GM21528 (cell line): ENCODE results near the gene TRAF2.
"Not testable (repeated sequence)": the region's sequence is repeated elsewhere in the genome, so short reads cannot be mapped to it uniquely, and the experiment has no call there.

Experiments
- ATAC-seq: cut with Tn5 transposase; IDR thresholded peaks from one replicate; pipeline ENCODE4 v1.9.1; 2021; ENCODE audit warnings: mild to moderate bottlenecking, moderate library complexity; ENCODE audit not compliant: unreplicated experiment, low FRiP score

Gene TRAF2, protein sequence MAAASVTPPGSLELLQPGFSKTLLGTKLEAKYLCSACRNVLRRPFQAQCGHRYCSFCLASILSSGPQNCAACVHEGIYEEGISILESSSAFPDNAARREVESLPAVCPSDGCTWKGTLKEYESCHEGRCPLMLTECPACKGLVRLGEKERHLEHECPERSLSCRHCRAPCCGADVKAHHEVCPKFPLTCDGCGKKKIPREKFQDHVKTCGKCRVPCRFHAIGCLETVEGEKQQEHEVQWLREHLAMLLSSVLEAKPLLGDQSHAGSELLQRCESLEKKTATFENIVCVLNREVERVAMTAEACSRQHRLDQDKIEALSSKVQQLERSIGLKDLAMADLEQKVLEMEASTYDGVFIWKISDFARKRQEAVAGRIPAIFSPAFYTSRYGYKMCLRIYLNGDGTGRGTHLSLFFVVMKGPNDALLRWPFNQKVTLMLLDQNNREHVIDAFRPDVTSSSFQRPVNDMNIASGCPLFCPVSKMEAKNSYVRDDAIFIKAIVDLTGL

DNA sequence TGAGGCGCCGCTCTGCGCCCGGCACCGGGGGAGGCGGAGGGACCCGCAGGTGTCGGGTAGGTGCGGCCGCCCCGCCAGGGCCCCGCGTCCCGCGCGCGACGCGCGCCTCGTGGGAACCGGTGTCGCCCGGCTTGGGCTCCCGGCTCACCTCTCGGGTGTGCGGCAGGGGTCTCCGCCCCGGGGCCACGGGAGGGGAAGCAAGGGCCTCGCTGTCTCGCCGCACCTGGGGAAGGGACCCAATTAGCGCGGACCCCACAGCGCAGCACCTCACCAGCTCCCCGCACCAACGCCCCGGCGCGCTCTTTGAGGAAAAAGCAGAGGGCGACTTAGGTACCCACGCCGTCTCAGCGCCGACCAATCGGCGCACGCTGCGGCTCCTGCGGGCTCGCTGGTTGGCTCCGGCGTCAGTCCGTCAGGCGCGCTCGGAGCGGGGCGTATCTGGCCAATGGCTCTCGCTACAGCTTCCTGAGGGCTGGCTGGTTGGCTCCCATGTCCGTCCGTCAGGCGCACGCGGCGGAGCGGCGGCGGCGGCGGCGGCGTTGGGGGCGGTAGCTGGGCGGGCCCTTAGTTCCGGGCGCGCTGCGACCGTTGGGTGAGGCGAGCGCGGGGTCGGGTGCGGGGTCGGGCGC, at the start of gene TRAF2:
Gene TRAF2, plus strand, starts transcription at position 567 of the 629 bp plus-strand sequence. CDS start 12,225 bp downstream, outside the sequence.
- ATAC-seq, result peak; percentile 72

DNA sequence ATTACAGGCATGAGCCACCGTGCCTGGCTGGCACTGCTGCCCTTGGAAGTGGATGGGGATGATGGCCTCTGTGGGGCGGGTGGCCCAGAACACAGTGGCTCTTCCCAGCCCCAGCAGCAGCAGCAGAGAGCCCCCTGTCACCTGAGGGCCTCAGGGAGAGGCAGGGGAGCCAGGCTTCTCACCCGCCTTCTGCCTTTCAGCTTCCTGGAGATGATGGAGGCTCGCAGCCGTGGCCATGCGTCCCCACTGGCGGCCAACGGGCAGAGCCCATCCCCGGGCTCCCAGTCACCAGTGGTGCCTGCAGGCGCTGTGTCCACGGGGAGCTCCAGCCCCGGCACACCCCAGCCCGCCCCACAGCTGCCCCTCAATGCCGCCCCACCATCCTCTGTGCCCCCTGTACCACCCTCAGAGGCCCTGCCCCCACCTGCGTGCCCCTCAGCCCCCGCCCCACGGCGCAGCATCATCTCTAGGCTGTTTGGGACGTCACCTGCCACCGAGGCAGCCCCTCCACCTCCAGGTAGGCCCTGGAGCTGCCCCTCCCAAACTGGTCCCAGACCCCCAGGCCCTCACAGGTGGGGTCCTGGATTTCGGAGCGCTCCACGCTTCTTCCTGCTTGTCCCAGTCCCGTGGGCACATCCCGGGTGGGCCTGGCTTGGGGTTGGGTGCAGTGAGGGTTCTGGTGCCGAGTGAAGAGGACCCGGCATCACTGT, 49.0 kb upstream of the TRAF2 start:
- no peak for ATAC-seq

- ATAC-seq, result not testable (repeated sequence)
Measured at GRCh38 chr9:136837856-136838277, 48.4 kb upstream of the TRAF2 start.

DNA sequence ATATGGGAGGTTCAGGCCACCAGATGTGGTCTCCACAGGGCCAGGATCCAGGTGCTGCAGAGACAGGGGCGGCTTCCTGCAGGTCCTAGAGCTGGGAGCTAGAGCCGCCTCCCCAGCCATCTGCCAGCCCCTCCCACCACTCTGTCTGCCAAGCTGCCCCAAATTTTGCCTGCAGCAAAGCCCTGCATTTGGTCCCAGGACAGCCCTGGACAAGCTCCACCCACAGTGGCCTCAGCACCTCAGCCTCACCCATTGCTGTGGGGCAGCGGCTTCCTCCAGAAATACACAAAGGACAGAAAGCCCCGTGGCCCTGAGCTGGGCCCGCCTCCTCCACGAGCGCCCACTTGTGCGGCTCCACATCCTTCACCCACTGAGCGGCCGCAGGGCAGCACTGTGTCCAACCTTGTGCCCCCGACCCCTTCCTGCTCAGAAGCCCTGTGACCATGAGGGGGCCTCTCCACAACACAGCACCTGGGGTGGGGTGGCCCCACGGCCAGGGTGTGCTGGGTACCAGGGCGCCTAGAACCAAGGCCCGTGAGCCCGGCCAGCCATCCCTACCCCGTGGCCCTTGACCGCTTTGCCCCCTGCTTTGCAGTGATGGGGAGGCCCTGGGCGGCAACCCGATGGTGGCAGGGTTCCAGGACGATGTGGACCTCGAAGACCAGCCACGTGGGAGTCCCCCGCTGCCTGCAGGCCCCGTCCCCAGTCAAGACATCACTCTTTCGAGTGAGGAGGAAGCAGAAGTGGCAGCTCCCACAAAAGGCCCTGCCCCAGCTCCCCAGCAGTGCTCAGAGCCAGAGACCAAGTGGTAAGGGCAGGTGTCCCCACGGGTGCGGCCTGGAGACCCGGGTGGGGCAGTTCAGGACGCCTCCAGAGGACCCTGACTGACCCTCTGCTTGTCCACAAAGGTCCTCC, 47.7 kb upstream of the TRAF2 start:
- ATAC-seq, result no peak

- no peak for ATAC-seq
Measured at GRCh38 chr9:136839229-136840139, 46.8 kb upstream of the TRAF2 start.

- no peak for ATAC-seq
Measured at GRCh38 chr9:136840140-136840876, 46.0 kb upstream of the TRAF2 start.

GRCh38 chr9:136840877-136841645, 45.3 kb upstream of the TRAF2 start:
- ATAC-seq, result no peak

DNA sequence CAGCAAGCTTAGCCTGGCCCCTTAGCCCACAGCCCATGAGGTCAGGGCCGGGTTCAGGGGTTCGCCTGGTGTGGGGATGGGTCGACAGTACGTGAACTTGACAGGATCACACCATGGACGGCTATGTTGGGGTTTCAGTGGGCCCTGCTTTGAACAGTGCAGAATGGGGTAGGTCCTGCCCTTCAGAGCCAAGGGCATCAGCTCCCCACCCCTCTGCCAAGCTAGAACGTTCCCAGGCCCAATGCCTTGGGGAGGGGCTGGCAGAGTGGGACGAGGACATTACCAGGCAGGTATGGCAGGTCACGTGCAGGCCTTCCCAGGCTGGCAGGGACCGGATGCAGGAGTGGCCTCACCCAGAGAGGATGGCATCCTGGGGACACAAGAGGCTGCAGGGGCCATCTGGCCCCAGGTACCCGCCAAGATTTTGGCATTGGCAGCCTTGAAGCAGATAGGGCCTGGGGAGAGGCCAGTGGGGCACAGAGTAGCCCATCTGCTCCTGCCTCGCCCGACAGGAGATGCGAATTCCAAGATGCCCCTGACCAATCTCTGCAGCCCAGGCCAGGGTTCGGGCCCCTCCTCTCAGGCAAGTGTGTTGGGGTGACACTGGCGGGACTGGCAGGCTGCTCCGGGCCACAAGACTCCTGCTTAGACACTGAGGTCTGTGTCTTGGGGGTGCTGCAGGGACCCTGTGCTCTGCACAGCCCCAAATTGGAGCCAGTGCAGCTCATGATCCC, 44.5 kb upstream of the TRAF2 start:
- not testable (repeated sequence) for ATAC-seq

- not testable (repeated sequence) for ATAC-seq
Measured at GRCh38 chr9:136842380-136842948, 43.9 kb upstream of the TRAF2 start, which contains the start of gene AJM1. TSS of gene AJM1 (plus strand) at chr9:136842478. CDS start at chr9:136844415, 1,937 bp downstream.

DNA sequence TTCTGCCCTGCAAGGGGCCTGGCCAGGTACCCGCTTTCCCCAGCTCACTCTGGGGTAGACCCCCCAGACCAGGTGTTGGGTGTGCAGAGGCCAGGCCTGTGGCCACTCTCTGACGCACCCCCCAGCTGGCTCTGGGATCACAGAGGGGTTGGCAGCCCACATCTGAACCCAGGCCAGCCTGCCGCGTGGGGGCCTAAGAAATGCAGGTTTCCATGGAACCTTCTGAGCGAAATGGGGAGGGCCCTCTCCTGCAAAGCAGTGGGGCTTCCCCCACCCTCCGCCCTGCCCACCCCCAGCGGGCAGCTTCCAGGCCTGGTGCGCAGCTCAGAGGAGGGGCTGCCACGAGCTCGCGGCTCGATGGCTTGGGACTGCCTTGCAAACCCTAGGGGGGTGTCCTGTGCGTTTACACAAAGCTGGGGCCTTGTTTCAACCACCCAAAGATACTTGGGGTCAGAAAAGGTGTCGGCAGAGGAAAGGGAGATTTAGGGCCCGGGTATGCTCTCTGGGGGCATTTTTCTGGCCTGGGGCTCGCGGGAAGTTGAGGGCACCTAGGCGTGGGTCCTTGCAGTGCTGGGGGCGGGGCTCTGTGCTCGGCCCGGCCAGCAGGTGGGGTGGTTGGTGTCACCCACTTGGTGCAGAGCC, 43.0 kb upstream of the TRAF2 start:
- not testable (repeated sequence) for ATAC-seq

DNA sequence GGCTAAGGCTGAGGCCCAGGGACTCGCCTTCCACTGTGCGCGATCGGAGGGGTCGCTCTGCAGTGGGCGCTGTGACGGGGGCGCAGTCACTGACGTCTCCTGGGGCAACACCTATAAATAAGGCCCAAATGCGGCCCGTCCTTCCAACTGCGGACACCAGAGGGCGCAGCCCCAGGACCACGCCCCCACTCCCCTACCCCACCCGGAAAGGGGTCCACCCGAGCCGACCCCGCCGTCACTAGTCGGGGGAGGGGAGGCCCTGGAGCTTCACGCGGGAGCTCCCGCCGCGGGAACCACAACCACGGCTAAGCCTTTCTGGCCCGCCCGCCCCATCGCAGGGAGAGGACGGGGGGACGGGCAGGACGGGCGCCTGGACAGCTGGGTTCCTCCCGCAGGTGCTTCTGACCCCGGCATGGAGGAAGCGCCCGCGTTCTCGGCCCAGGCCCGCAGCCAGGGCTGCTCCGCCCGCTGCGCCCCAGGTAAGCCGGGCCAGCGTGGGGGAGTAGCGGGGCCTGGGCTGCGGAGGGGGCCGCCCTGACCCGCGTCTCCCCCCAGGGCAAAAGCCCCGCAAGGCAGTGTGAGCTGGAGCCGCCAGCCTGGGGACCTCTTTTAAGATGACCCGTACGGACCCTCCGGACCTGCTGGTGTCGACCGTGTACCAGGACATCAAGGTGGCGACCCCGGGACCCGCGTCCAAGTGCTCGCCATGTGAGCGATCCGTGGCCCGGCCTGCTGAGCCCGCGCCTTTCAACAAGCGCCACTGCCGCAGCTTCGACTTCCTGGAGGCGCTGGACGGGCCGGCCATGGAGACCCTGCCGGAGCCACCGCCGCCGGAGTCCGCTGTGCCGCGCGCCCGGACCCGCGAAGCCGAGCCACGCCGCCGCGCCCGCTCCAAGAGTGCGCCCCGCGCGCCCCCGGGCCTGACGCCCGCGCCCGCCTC, 42.2 kb upstream of the TRAF2 start:
- ATAC-seq, result not testable (repeated sequence)

GRCh38 chr9:136844761-136845464, 41.4 kb upstream of the TRAF2 start:
- no peak for ATAC-seq

DNA sequence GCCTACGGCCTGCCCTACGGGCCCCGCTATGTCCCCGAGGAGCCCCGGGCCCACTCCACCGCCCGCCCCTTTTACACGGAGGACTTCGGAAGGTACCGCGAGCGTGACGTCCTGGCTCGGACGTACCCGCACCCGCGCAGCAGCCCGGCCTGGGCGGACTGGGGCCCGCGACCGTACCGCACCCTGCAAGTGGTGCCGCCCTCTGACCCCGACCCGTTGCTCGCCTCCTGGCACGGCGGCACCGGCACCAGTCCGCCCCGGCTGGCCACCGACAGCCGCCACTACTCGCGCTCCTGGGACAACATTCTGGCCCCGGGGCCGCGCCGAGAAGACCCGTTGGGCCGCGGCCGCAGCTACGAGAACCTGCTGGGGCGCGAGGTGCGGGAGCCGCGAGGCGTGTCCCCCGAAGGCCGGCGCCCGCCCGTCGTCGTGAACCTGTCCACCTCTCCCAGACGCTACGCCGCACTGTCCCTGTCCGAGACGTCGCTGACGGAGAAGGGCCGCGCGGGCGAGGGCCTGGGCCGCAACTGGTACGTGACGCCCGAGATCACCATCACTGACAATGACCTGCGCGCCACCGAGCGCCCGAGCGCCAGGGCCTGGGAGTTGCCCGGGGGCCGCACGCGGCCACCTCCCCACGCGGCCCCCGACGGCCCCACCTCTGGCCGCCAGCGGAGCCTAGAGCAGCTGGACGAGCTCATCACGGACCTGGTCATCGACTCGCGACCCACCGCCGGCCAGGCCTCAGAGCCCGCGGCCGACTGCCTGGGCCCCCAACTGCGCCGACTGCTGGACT, 40.7 kb upstream of the TRAF2 start:
- no peak for ATAC-seq
